IMR-90 (cell line): ENCODE data around the gene C10orf105. TPM values are rescaled to one million over a fixed set of nuclear protein-coding genes. Genes with fewer than 3 reads are reported as not detected.

ENCODE experiments used
- ATAC-seq: fragments of 200-7000 bp; cut with Tn5 transposase; 2 replicates; pipeline ENCODE4 v1.9.1; 2020; ENCODE audit warnings: low read depth, mild to moderate bottlenecking, moderate library complexity
- BruUV-seq: library from RNA; stranded (reverse); fragments of 400-500 nt; replicated peaks from 2 replicates; lab custom pipeline; 2021; lab: Mats Ljungman, UMichigan
- CTCF ChIA-PET: fragments of 300-600 bp; formaldehyde crosslinking; extraction: SDS; loops from one replicate; lab custom pipeline; 2021; ENCODE audit warnings: antibody characterized with exemption; lab: Yijun Ruan, JAX
- POLR2A ChIA-PET: fragments of 300-600 bp; sonication (Branson Sonifier 250); formaldehyde crosslinking; loops from one replicate; lab custom pipeline; 2022; ENCODE audit warnings: antibody characterized with exemption; ENCODE audit not compliant: unreplicated experiment; lab: Charles Lee
- DNase-seq: peaks from one replicate; pipeline ENCODE4 v3.0.0; 2013
- H2AFZ ChIP-seq: replicated peaks from 2 replicates; pipeline ENCODE3; 2013; ENCODE audit warnings: low read length, mild to moderate bottlenecking; ENCODE audit not compliant: poor library complexity
- H2AK5ac ChIP-seq: 2 replicates; pipeline ENCODE4 v1.6.1; 2013; ENCODE audit warnings: low read depth, low read length, inconsistent platforms
- H2AK9ac ChIP-seq: replicated peaks from 2 replicates; pipeline ENCODE3; 2013; ENCODE audit warnings: mild to moderate bottlenecking, low read depth, low read length, moderate library complexity; ENCODE audit not compliant: poor library complexity
- H2BK120ac ChIP-seq: 2 replicates; pipeline ENCODE4 v1.6.1; 2013; ENCODE audit warnings: low read depth, low read length, inconsistent platforms
- H2BK15ac ChIP-seq: 3 replicates; pipeline ENCODE4 v1.6.1; 2013; ENCODE audit warnings: low read depth, low read length, inconsistent platforms
- H2BK20ac ChIP-seq: 2 replicates; pipeline ENCODE4 v1.6.1; 2013; ENCODE audit warnings: low read depth, mild to moderate bottlenecking, inconsistent platforms, low read length, moderate library complexity
- H2BK5ac ChIP-seq: 2 replicates; pipeline ENCODE4 v1.6.1; 2013; ENCODE audit warnings: mild to moderate bottlenecking, low read depth, low read length, inconsistent platforms; ENCODE audit not compliant: poor library complexity, severe bottlenecking
- H3K14ac ChIP-seq: replicated peaks from 2 replicates; pipeline ENCODE4 v1.6.1; 2013; ENCODE audit warnings: low read depth, low read length, inconsistent platforms
- H3K18ac ChIP-seq: 2 replicates; pipeline ENCODE4 v1.6.1; 2013; ENCODE audit warnings: low read depth, low read length, control low read depth
- H3K23ac ChIP-seq: 2 replicates; pipeline ENCODE4 v1.6.1; 2013; ENCODE audit warnings: low read depth, low read length, inconsistent platforms
- H3K27ac ChIP-seq: 2 replicates; pipeline ENCODE4 v1.5.1; 2013; ENCODE audit warnings: mild to moderate bottlenecking, control low read depth, low read length; ENCODE audit not compliant: insufficient read depth
- H3K27me3 ChIP-seq: 2 replicates; pipeline ENCODE4 v1.6.1; 2013; ENCODE audit warnings: low read length; ENCODE audit not compliant: control insufficient read depth, insufficient read depth
- H3K36me3 ChIP-seq: 2 replicates; pipeline ENCODE4 v1.6.1; 2013; ENCODE audit warnings: low read length, mixed read lengths; ENCODE audit not compliant: control insufficient read depth, insufficient read depth
- H3K4ac ChIP-seq: 2 replicates; pipeline ENCODE4 v1.6.1; 2013; ENCODE audit warnings: low read depth, low read length, inconsistent platforms
- H3K4me1 ChIP-seq: 2 replicates; pipeline ENCODE4 v1.6.1; 2013; ENCODE audit warnings: low read length, mixed read lengths; ENCODE audit not compliant: control insufficient read depth, insufficient read depth
- H3K4me2 ChIP-seq: 2 replicates; pipeline ENCODE4 v1.6.1; 2013; ENCODE audit warnings: low read depth, mild to moderate bottlenecking, control low read depth, low read length, moderate library complexity
- H3K4me3 ChIP-seq: 2 replicates; pipeline ENCODE4 v1.5.1; 2013; ENCODE audit warnings: low read depth, mild to moderate bottlenecking, control low read depth, low read length, moderate library complexity; ENCODE audit not compliant: insufficient read depth
- H3K56ac ChIP-seq: 2 replicates; pipeline ENCODE4 v1.6.1; 2013; ENCODE audit warnings: low read length, inconsistent platforms; ENCODE audit not compliant: insufficient read depth; ENCODE audit errors: extremely low read depth
- H3K79me1 ChIP-seq, 2 experiments: 2 replicates each; pipeline ENCODE4 v1.6.1; 2013; ENCODE audit warnings: low read length in 2 of 2, inconsistent platforms in 1 of 2, low read depth in 1 of 2
- H3K9ac ChIP-seq: 2 replicates; pipeline ENCODE4 v1.6.1; 2013; ENCODE audit warnings: low read depth, low read length, control low read depth
- H3K9me1 ChIP-seq: 2 replicates; pipeline ENCODE4 v1.6.1; 2013; ENCODE audit warnings: low read length, inconsistent platforms; ENCODE audit not compliant: insufficient read depth
- H3K9me3 ChIP-seq: 2 replicates; pipeline ENCODE4 v1.6.1; 2013; ENCODE audit warnings: low read length; ENCODE audit not compliant: control insufficient read depth, insufficient read depth
- H4K20me1 ChIP-seq: 2 replicates; pipeline ENCODE4 v1.6.1; 2013; ENCODE audit warnings: low read length, inconsistent platforms; ENCODE audit not compliant: insufficient read depth
- H4K5ac ChIP-seq: 2 replicates; pipeline ENCODE4 v1.6.1; 2013; ENCODE audit warnings: mild to moderate bottlenecking, low read depth, low read length, control low read depth
- H4K8ac ChIP-seq, 2 experiments: 2 replicates each; pipeline ENCODE4 v1.6.1; 2013; ENCODE audit warnings: low read depth in 2 of 2, low read length in 2 of 2, control low read depth in 1 of 2, inconsistent platforms in 1 of 2
- H4K91ac ChIP-seq: 2 replicates; pipeline ENCODE4 v1.6.1; 2013; ENCODE audit warnings: low read depth, low read length, inconsistent platforms; ENCODE audit not compliant: insufficient read depth
- CHD1 ChIP-seq: IDR thresholded peaks from 2 replicates; pipeline ENCODE4 v1.6.1; 2012; ENCODE audit warnings: low read depth, low read length, improper control_type of control experiment
- FOS ChIP-seq: fragments of 150-350 bp; IDR thresholded peaks from 2 replicates; pipeline ENCODE4 v1.6.1; 2016; ENCODE audit warnings: low read depth, low read length
- MAFK ChIP-seq: IDR thresholded peaks from 2 replicates; pipeline ENCODE4 v1.6.1; 2012; ENCODE audit warnings: low read depth, low read length, improper control_type of control experiment
- MAZ ChIP-seq: IDR thresholded peaks from 2 replicates; pipeline ENCODE4 v1.6.1; 2012; ENCODE audit warnings: low read depth, mild to moderate bottlenecking, low read length, improper control_type of control experiment, moderate library complexity, borderline replicate concordance
- MXI1 ChIP-seq: IDR thresholded peaks from 2 replicates; pipeline ENCODE4 v1.6.1; 2012; ENCODE audit warnings: low read depth, mild to moderate bottlenecking, low read length, moderate library complexity, borderline replicate concordance
- POLR2A ChIP-seq: IDR thresholded peaks from 2 replicates; pipeline ENCODE4 v1.6.1; 2012; ENCODE audit warnings: mild to moderate bottlenecking, low read depth, low read length
- RAD21 ChIP-seq: IDR thresholded peaks from 2 replicates; pipeline ENCODE4 v1.6.1; 2012; ENCODE audit warnings: low read length, improper control_type of control experiment
- RCOR1 ChIP-seq: IDR thresholded peaks from 2 replicates; pipeline ENCODE4 v1.6.1; 2012; ENCODE audit warnings: mild to moderate bottlenecking, low read length, improper control_type of control experiment; ENCODE audit not compliant: insufficient replicate concordance
- RFX5 ChIP-seq: IDR thresholded peaks from 2 replicates; pipeline ENCODE4 v1.8.0; 2012; ENCODE audit warnings: low read depth, mild to moderate bottlenecking, low read length, moderate library complexity
- WGBS, 2 experiments: methylation state at CpG; one replicate each; pipeline versions ENCODE4 v1.1.5 to v1.1.7; 2013; ENCODE audit warnings: missing lambda C conversion rate in 2 of 2; ENCODE audit not compliant: insufficient read length in 1 of 2; ENCODE audit errors: extremely low coverage in 2 of 2; 5-methylcytosine and 5-hydroxymethylcytosine counted together
- dilution Hi-C: fragments of 300-500 bp; cut with HindIII; formaldehyde crosslinking; loops from one replicate; pipeline ENCODE4 v1.14.3; 2018; ENCODE audit warnings: low sequenced_read_pairs; ENCODE audit not compliant: unreplicated experiment
- in situ Hi-C: fragments of 300-500 bp; cut with MboI; formaldehyde crosslinking; loops from 3 replicates; pipeline ENCODE4 v1.14.3; 2019; ENCODE audit warnings: low sequenced_read_pairs, inconsistent platforms, mixed read lengths
- intact Hi-C: fragments of 100-400 bp; cut with micrococcal nuclease; formaldehyde crosslinking; loops from 2 replicates; pipeline ENCODE4 v1.10.0; 2022
- polyA plus RNA-seq, 3 experiments: library from polyadenylated mRNA; depleted of rRNA; stranded (reverse); fragments of >200 nt; gene quantifications; 2 replicates each; pipeline ENCODE4 v1.2.3, GENCODE V29; 2012; ENCODE audit warnings: low replicate concordance in 1 of 3
- total RNA-seq: library from RNA; depleted of rRNA; stranded (reverse); fragments of >200 nt; gene quantifications from 2 replicates; pipeline ENCODE4 v1.2.3, GENCODE V29; 2012
- TF ChIP-seq, protein P1 (sequence below): fragments of 150-350 bp; IDR thresholded peaks from 2 replicates; pipeline ENCODE4 v1.6.1; 2016; ENCODE audit warnings: low read depth, mild to moderate bottlenecking, low read length, moderate library complexity, borderline replicate concordance
- TF ChIP-seq, protein P2 (sequence below): fragments of 150-350 bp; IDR thresholded peaks from 2 replicates; pipeline ENCODE4 v1.6.1; 2017; ENCODE audit warnings: mild to moderate bottlenecking, antibody characterized with exemption, low read length, low read depth
- TF ChIP-seq, protein P3 (sequence below): conservative IDR thresholded peaks from 2 replicates; pipeline ENCODE4 v1.5.1; 2012; ENCODE audit warnings: mild to moderate bottlenecking, low read depth, low read length, improper control_type of control experiment

C10orf105 gene
- total and polyA plus RNA-seq, 2 of the 4 experiments (the other 2 are of a cell fraction): under 0.01 TPM; not detected in 1

DNA sequence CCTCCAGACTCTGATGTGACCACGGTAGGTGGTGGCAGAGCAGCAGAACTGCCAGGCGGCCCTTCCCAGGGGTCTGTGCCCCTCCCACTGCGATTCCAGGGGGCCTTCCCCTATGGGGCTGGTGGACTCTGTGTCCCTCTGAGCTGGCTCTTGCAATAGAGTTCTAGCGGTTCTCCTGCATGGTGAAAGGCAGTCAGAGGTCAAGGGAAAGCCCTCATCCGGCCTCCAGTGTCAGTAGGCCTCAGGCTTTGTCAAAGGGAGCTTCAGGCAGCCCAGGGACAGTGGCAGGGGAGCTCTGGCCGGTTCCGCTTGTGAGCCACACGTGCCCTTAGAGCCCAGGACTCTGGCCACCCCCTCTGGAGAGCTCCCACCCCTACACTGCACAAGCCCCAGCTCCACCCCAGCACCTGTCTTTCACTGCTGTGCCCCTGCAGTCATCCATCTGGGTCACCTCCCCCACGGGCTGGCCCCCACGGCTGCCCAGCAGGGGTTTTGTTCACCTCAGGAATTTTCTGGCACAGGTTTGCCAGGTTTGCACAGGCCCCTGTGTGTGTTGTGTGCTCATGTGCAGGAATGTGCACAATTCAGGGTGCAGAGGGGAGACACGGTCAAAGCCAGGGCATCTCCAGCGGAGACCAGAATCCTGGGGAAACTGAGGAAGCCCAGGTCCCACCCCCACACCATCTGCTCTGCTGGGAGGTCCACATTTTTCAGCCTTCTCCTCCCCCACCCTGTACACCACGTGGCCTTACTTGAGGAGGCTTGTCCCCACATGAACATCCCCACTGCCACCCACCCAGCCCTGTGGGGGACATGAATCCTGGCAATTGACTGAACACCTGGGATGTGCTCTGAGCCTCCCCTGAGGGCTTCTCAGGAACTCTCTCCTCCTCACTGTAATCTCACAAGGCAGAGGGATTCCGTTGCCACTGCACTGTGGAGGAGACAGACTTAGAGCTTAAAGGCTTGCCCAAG is 23.8 kb downstream of the C10orf105 start:
- H2AFZ ChIP-seq: no peak overlapping the region
- BruUV-seq: no TSS peak
- H3K23ac ChIP-seq: no peak overlapping the region
- H3K9me3 ChIP-seq: no peaks in the 10 kb centered on the region
- H3K9me1 ChIP-seq: no peaks in the 10 kb centered on the region
- TF ChIP-seq, protein P1, sequence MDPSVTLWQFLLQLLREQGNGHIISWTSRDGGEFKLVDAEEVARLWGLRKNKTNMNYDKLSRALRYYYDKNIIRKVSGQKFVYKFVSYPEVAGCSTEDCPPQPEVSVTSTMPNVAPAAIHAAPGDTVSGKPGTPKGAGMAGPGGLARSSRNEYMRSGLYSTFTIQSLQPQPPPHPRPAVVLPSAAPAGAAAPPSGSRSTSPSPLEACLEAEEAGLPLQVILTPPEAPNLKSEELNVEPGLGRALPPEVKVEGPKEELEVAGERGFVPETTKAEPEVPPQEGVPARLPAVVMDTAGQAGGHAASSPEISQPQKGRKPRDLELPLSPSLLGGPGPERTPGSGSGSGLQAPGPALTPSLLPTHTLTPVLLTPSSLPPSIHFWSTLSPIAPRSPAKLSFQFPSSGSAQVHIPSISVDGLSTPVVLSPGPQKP: no peak
- no peak for TF ChIP-seq RCOR1
- TF ChIP-seq MXI1: no peak
- TF ChIP-seq, protein P2, sequence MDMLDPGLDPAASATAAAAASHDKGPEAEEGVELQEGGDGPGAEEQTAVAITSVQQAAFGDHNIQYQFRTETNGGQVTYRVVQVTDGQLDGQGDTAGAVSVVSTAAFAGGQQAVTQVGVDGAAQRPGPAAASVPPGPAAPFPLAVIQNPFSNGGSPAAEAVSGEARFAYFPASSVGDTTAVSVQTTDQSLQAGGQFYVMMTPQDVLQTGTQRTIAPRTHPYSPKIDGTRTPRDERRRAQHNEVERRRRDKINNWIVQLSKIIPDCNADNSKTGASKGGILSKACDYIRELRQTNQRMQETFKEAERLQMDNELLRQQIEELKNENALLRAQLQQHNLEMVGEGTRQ: no peak
- no peak for TF ChIP-seq RFX5
- TF ChIP-seq MAFK: no peak
- no peak for TF ChIP-seq FOS
- TF ChIP-seq, protein P3, sequence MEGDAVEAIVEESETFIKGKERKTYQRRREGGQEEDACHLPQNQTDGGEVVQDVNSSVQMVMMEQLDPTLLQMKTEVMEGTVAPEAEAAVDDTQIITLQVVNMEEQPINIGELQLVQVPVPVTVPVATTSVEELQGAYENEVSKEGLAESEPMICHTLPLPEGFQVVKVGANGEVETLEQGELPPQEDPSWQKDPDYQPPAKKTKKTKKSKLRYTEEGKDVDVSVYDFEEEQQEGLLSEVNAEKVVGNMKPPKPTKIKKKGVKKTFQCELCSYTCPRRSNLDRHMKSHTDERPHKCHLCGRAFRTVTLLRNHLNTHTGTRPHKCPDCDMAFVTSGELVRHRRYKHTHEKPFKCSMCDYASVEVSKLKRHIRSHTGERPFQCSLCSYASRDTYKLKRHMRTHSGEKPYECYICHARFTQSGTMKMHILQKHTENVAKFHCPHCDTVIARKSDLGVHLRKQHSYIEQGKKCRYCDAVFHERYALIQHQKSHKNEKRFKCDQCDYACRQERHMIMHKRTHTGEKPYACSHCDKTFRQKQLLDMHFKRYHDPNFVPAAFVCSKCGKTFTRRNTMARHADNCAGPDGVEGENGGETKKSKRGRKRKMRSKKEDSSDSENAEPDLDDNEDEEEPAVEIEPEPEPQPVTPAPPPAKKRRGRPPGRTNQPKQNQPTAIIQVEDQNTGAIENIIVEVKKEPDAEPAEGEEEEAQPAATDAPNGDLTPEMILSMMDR: no peak
- no peak for TF ChIP-seq POLR2A
- no peak for TF ChIP-seq MAZ
- TF ChIP-seq RAD21: no peak
- TF ChIP-seq CHD1: no peak
- DNase-seq (no peak), ATAC-seq (no peak)
- peaks cover 29% of the 10 kb centered on the region for H3K27me3 ChIP-seq
- H4K5ac ChIP-seq: no peak overlapping the region
- H2BK20ac ChIP-seq: no peak overlapping the region
- no peak overlapping the region for H3K9ac ChIP-seq
- CTCF ChIA-PET: interaction anchor here (0.6 to 1.5 kb wide), 9 partner anchors 10 to 370 kb away, joined by 3 to 6 read pairs (median 4); no protein-coding TSS in a partner anchor
- H3K27ac ChIP-seq: no peak overlapping the region
- no peaks in the 10 kb centered on the region for H4K20me1 ChIP-seq
- no peak overlapping the region for H3K4me3 ChIP-seq
- no peak overlapping the region for H2AK5ac ChIP-seq
- dilution Hi-C loops: no loop called here
- H2BK15ac ChIP-seq: no peak overlapping the region
- no peak overlapping the region for H3K18ac ChIP-seq
- intact Hi-C loops: loop anchor here (2.0 to 5.0 kb wide), 3 partner anchors 77 to 381 kb away; partner anchors contain the start of gene VSIR
- H4K8ac ChIP-seq: no peak overlapping the region
- POLR2A ChIA-PET: no interaction called here
- H3K56ac ChIP-seq: no peak overlapping the region
- no peaks in the 10 kb centered on the region for H3K4me1 ChIP-seq
- in situ Hi-C loops: no loop called here
- no peaks in the 10 kb centered on the region for H3K36me3 ChIP-seq
- WGBS, 2 experiments: 54% methylated on average over 3 of the region's 14 CpGs; no CpG with 5 or more reads in 1 of the 2 experiments
- H2BK5ac ChIP-seq: no peak overlapping the region
- H3K4me2 ChIP-seq: no peak overlapping the region
- no peak overlapping the region for H2BK120ac ChIP-seq
- H4K91ac ChIP-seq: no peak overlapping the region
- H3K14ac ChIP-seq: no peak overlapping the region
- H2AK9ac ChIP-seq: no peak overlapping the region
- no peaks in the 10 kb centered on the region for H3K79me1 ChIP-seq
- no peak overlapping the region for H3K4ac ChIP-seq
